IMR-90 (cell line): ENCODE results near the gene HUWE1. TPM values are rescaled to one million over a fixed set of nuclear protein-coding genes. Genes with fewer than 3 reads are reported as not detected.

ENCODE experiments used
- ATAC-seq: fragments of 200-7000 bp; cut with Tn5 transposase; 2 replicates; pipeline ENCODE4 v1.9.1; 2020; ENCODE audit warnings: low read depth, mild to moderate bottlenecking, moderate library complexity
- BruUV-seq: library from RNA; stranded (reverse); fragments of 400-500 nt; replicated peaks from 2 replicates; lab custom pipeline; 2021; lab: Mats Ljungman, UMichigan
- CTCF ChIA-PET: fragments of 300-600 bp; formaldehyde crosslinking; extraction: SDS; loops from one replicate; lab custom pipeline; 2021; ENCODE audit warnings: antibody characterized with exemption; lab: Yijun Ruan, JAX
- POLR2A ChIA-PET: fragments of 300-600 bp; sonication (Branson Sonifier 250); formaldehyde crosslinking; loops from one replicate; lab custom pipeline; 2022; ENCODE audit warnings: antibody characterized with exemption; ENCODE audit not compliant: unreplicated experiment; lab: Charles Lee
- DNase-seq: peaks from one replicate; pipeline ENCODE4 v3.0.0; 2013
- H2AFZ ChIP-seq: replicated peaks from 2 replicates; pipeline ENCODE3; 2013; ENCODE audit warnings: low read length, mild to moderate bottlenecking; ENCODE audit not compliant: poor library complexity
- H2AK5ac ChIP-seq: 2 replicates; pipeline ENCODE4 v1.6.1; 2013; ENCODE audit warnings: low read depth, low read length, inconsistent platforms
- H2AK9ac ChIP-seq: replicated peaks from 2 replicates; pipeline ENCODE3; 2013; ENCODE audit warnings: mild to moderate bottlenecking, low read depth, low read length, moderate library complexity; ENCODE audit not compliant: poor library complexity
- H2BK120ac ChIP-seq: 2 replicates; pipeline ENCODE4 v1.6.1; 2013; ENCODE audit warnings: low read depth, low read length, inconsistent platforms
- H2BK15ac ChIP-seq: 3 replicates; pipeline ENCODE4 v1.6.1; 2013; ENCODE audit warnings: low read depth, low read length, inconsistent platforms
- H2BK20ac ChIP-seq: 2 replicates; pipeline ENCODE4 v1.6.1; 2013; ENCODE audit warnings: low read depth, mild to moderate bottlenecking, inconsistent platforms, low read length, moderate library complexity
- H2BK5ac ChIP-seq: 2 replicates; pipeline ENCODE4 v1.6.1; 2013; ENCODE audit warnings: mild to moderate bottlenecking, low read depth, low read length, inconsistent platforms; ENCODE audit not compliant: poor library complexity, severe bottlenecking
- H3K14ac ChIP-seq: replicated peaks from 2 replicates; pipeline ENCODE4 v1.6.1; 2013; ENCODE audit warnings: low read depth, low read length, inconsistent platforms
- H3K18ac ChIP-seq: 2 replicates; pipeline ENCODE4 v1.6.1; 2013; ENCODE audit warnings: low read depth, low read length, control low read depth
- H3K23ac ChIP-seq: 2 replicates; pipeline ENCODE4 v1.6.1; 2013; ENCODE audit warnings: low read depth, low read length, inconsistent platforms
- H3K27ac ChIP-seq: 2 replicates; pipeline ENCODE4 v1.5.1; 2013; ENCODE audit warnings: mild to moderate bottlenecking, control low read depth, low read length; ENCODE audit not compliant: insufficient read depth
- H3K27me3 ChIP-seq: 2 replicates; pipeline ENCODE4 v1.6.1; 2013; ENCODE audit warnings: low read length; ENCODE audit not compliant: control insufficient read depth, insufficient read depth
- H3K36me3 ChIP-seq: 2 replicates; pipeline ENCODE4 v1.6.1; 2013; ENCODE audit warnings: low read length, mixed read lengths; ENCODE audit not compliant: control insufficient read depth, insufficient read depth
- H3K4ac ChIP-seq: 2 replicates; pipeline ENCODE4 v1.6.1; 2013; ENCODE audit warnings: low read depth, low read length, inconsistent platforms
- H3K4me1 ChIP-seq: 2 replicates; pipeline ENCODE4 v1.6.1; 2013; ENCODE audit warnings: low read length, mixed read lengths; ENCODE audit not compliant: control insufficient read depth, insufficient read depth
- H3K4me2 ChIP-seq: 2 replicates; pipeline ENCODE4 v1.6.1; 2013; ENCODE audit warnings: low read depth, mild to moderate bottlenecking, control low read depth, low read length, moderate library complexity
- H3K4me3 ChIP-seq: 2 replicates; pipeline ENCODE4 v1.5.1; 2013; ENCODE audit warnings: low read depth, mild to moderate bottlenecking, control low read depth, low read length, moderate library complexity; ENCODE audit not compliant: insufficient read depth
- H3K56ac ChIP-seq: 2 replicates; pipeline ENCODE4 v1.6.1; 2013; ENCODE audit warnings: low read length, inconsistent platforms; ENCODE audit not compliant: insufficient read depth; ENCODE audit errors: extremely low read depth
- H3K79me1 ChIP-seq, 2 experiments: 2 replicates each; pipeline ENCODE4 v1.6.1; 2013; ENCODE audit warnings: low read length in 2 of 2, inconsistent platforms in 1 of 2, low read depth in 1 of 2
- H3K9ac ChIP-seq: 2 replicates; pipeline ENCODE4 v1.6.1; 2013; ENCODE audit warnings: low read depth, low read length, control low read depth
- H3K9me1 ChIP-seq: 2 replicates; pipeline ENCODE4 v1.6.1; 2013; ENCODE audit warnings: low read length, inconsistent platforms; ENCODE audit not compliant: insufficient read depth
- H3K9me3 ChIP-seq: 2 replicates; pipeline ENCODE4 v1.6.1; 2013; ENCODE audit warnings: low read length; ENCODE audit not compliant: control insufficient read depth, insufficient read depth
- H4K20me1 ChIP-seq: 2 replicates; pipeline ENCODE4 v1.6.1; 2013; ENCODE audit warnings: low read length, inconsistent platforms; ENCODE audit not compliant: insufficient read depth
- H4K5ac ChIP-seq: 2 replicates; pipeline ENCODE4 v1.6.1; 2013; ENCODE audit warnings: mild to moderate bottlenecking, low read depth, low read length, control low read depth
- H4K8ac ChIP-seq, 2 experiments: 2 replicates each; pipeline ENCODE4 v1.6.1; 2013; ENCODE audit warnings: low read depth in 2 of 2, low read length in 2 of 2, control low read depth in 1 of 2, inconsistent platforms in 1 of 2
- H4K91ac ChIP-seq: 2 replicates; pipeline ENCODE4 v1.6.1; 2013; ENCODE audit warnings: low read depth, low read length, inconsistent platforms; ENCODE audit not compliant: insufficient read depth
- CEBPB ChIP-seq: IDR thresholded peaks from 2 replicates; pipeline ENCODE4 v1.6.1; 2012; ENCODE audit warnings: low read depth, low read length, improper control_type of control experiment
- MAFK ChIP-seq: IDR thresholded peaks from 2 replicates; pipeline ENCODE4 v1.6.1; 2012; ENCODE audit warnings: low read depth, low read length, improper control_type of control experiment
- NFE2L2 ChIP-seq: fragments of 150-350 bp; IDR thresholded peaks from 2 replicates; pipeline ENCODE4 v1.6.1; 2016; ENCODE audit warnings: low read depth, mild to moderate bottlenecking, low read length
- RCOR1 ChIP-seq: IDR thresholded peaks from 2 replicates; pipeline ENCODE4 v1.6.1; 2012; ENCODE audit warnings: mild to moderate bottlenecking, low read length, improper control_type of control experiment; ENCODE audit not compliant: insufficient replicate concordance
- WGBS, 2 experiments: methylation state at CpG; one replicate each; pipeline versions ENCODE4 v1.1.5 to v1.1.7; 2013; ENCODE audit warnings: missing lambda C conversion rate in 2 of 2; ENCODE audit not compliant: insufficient read length in 1 of 2; ENCODE audit errors: extremely low coverage in 2 of 2; 5-methylcytosine and 5-hydroxymethylcytosine counted together
- dilution Hi-C: fragments of 300-500 bp; cut with HindIII; formaldehyde crosslinking; loops from one replicate; pipeline ENCODE4 v1.14.3; 2018; ENCODE audit warnings: low sequenced_read_pairs; ENCODE audit not compliant: unreplicated experiment
- in situ Hi-C: fragments of 300-500 bp; cut with MboI; formaldehyde crosslinking; loops from 3 replicates; pipeline ENCODE4 v1.14.3; 2019; ENCODE audit warnings: low sequenced_read_pairs, inconsistent platforms, mixed read lengths
- intact Hi-C: fragments of 100-400 bp; cut with micrococcal nuclease; formaldehyde crosslinking; loops from 2 replicates; pipeline ENCODE4 v1.10.0; 2022
- polyA plus RNA-seq, 3 experiments: library from polyadenylated mRNA; depleted of rRNA; stranded (reverse); fragments of >200 nt; gene quantifications; 2 replicates each; pipeline ENCODE4 v1.2.3, GENCODE V29; 2012; ENCODE audit warnings: low replicate concordance in 1 of 3
- total RNA-seq: library from RNA; depleted of rRNA; stranded (reverse); fragments of >200 nt; gene quantifications from 2 replicates; pipeline ENCODE4 v1.2.3, GENCODE V29; 2012

Gene HUWE1
- total and polyA plus RNA-seq, 2 of the 4 experiments (the other 2 are of a cell fraction): 47.6 to 57.7 TPM

DNA sequence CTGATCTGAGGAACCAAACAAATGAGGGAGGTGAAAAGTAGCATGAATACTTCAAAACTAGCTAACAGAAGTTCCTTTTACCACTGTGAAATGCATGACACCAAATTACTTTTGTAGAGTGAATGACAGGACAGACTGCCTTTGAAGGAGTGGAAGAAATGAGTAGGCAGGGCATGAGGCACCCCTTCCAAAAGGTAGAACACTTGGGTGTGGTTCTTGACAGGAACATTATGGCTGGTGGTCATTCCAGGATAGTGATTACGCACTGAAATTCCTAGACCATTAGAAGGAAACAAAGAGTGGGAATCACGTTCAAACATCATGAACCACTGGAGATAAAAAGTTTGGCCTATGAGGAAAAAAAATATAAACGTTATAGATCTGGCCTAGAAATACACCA, 4.9 kb downstream of the HUWE1 start:
- Histone ChIP-seq H3K27me3 (no peaks in the 10 kb centered on the region), H2AK5ac (no peak overlapping the region), H2BK120ac (no peak overlapping the region), H4K5ac (no peak overlapping the region), H3K18ac (no peak overlapping the region), H3K36me3 (peaks cover 4% of the 10 kb centered on the region), H3K4ac (no peak overlapping the region), H3K4me3 (no peak overlapping the region), H3K9me1 (no peaks in the 10 kb centered on the region), H3K4me1 (no peaks in the 10 kb centered on the region), H3K14ac (no peak overlapping the region), H3K79me1 (no peaks in the 10 kb centered on the region), H3K27ac (no peak overlapping the region), H3K56ac (no peak overlapping the region), H2BK20ac (no peak overlapping the region), H2AK9ac (no peak overlapping the region), H4K20me1 (peaks cover 30% of the 10 kb centered on the region), H3K4me2 (peak overlapping the region; percentile 47), H2BK5ac (no peak overlapping the region), H2BK15ac (no peak overlapping the region), H4K91ac (no peak overlapping the region), H3K9ac (no peak overlapping the region), H4K8ac (no peak overlapping the region), H2AFZ (no peak overlapping the region), H3K9me3 (no peaks in the 10 kb centered on the region), H3K23ac (no peak overlapping the region)
- CTCF ChIA-PET: no interaction called here
- ATAC-seq (no peak), DNase-seq (peak; percentile 14)
- no CpG with 5 or more reads among the region's 3 CpGs for WGBS, 2 experiments
- dilution Hi-C loops: no loop called here
- TF ChIP-seq CEBPB: no peak
- no peak for TF ChIP-seq MAFK
- TF ChIP-seq NFE2L2: no peak
- TF ChIP-seq RCOR1: no peak
- no TSS peak for BruUV-seq
- intact Hi-C loops: loop anchor here (2.0 to 10.0 kb wide), 2 partner anchors 361 to 503 kb away; partner anchors contain the start of gene FAM120C
- POLR2A ChIA-PET: no interaction called here
- in situ Hi-C loops: no loop called here
